ENCODE results near the gene L3MBTL3. TPM values are rescaled to one million over a fixed set of nuclear protein-coding genes. Genes with fewer than 3 reads are reported as not detected.

The L3MBTL3 gene
- total RNA-seq, 1 donor from 2014 or later: 22.2 TPM

DNA sequence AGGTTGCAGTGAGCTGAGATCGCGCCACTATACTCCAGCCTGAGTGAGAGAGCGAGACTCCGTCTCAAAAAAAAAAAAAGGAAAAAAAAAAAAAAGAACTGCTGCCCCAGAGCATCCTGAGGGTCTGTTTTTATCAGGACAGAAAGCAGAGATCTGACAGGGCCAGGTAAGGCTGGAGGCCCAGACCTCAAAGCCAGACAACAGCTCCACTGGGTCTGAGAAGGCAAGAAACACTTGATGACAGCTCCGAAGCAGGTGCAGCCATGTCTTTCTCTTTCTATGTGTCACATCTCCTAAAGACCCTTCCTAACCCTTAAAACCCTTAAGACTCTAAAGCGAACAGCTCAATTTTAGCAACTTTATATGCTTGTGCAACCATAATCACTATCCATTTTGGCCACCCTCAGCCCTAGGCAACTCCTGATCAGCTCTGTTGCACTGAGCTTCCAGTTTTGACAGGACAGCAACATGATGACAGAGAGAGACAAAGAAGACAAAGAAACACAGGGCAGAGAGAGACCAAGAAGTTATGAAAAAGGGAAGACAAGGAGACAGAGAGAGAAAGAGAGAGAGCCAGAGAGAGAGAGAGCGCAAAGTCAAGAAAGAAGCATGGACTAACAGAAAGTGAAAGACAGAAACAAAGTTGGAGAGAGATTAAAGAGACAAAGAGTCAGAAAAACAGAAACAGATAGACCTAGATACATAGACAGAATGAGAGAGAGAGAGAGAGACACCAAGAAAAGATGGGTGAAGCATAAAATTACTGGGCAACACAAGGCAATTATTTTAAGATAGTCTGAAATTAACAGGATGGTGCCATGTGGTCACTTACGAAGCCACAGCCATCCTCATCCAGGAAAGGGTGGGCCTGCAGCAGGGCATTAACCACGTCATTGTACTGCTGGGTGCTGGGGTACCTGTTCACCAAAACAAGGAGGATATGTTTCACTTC lies 165.2 kb downstream of the L3MBTL3 start:
- H3K4me1 Mint-ChIP-seq (ENCODE audit: low read depth, unreplicated experiment): peaks cover 8% of the 10 kb centered on the region
- H3K27me3 ChIP-seq (ENCODE audit: insufficient read depth, low read length): no peaks in the 10 kb centered on the region
- TF ChIP-seq EZH2 (IDR thresholded peaks at IDR 0.05; ENCODE audit: insufficient read depth, low read length): no peak
- TF ChIP-seq, protein P1, sequence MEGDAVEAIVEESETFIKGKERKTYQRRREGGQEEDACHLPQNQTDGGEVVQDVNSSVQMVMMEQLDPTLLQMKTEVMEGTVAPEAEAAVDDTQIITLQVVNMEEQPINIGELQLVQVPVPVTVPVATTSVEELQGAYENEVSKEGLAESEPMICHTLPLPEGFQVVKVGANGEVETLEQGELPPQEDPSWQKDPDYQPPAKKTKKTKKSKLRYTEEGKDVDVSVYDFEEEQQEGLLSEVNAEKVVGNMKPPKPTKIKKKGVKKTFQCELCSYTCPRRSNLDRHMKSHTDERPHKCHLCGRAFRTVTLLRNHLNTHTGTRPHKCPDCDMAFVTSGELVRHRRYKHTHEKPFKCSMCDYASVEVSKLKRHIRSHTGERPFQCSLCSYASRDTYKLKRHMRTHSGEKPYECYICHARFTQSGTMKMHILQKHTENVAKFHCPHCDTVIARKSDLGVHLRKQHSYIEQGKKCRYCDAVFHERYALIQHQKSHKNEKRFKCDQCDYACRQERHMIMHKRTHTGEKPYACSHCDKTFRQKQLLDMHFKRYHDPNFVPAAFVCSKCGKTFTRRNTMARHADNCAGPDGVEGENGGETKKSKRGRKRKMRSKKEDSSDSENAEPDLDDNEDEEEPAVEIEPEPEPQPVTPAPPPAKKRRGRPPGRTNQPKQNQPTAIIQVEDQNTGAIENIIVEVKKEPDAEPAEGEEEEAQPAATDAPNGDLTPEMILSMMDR (IDR thresholded peaks at IDR 0.05; ENCODE audit: insufficient read depth, low read depth, low read length): no peak

DNA sequence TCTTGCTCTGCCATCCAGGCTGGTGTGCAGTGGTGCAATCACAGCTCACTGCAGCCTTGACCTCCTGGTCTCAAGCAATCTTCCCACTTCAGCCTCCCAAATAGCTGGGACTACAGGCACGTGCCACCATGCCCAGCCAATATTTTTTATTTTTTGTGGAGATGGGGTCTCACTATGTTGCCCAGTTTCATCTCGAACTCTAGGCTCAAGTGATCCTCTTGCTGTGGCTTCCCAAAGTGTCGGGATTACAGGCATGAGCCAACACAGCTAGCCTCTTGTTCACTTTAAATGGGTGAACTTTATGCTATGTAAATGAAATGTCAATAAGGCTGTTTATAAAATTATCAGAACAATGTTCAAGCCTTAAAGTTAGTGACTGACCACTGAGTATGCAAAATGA lies 167.3 kb downstream of the L3MBTL3 start:
- Histone ChIP-seq H3K36me3 (ENCODE audit: insufficient read depth, low read length) (no peaks in the 10 kb centered on the region), H3K4me2 (ENCODE audit: low read length) (no peak overlapping the region), H3K79me2 (ENCODE audit: insufficient read depth, low read length) (no peaks in the 10 kb centered on the region), H3K4me1 (ENCODE audit: insufficient read depth, low read length) (no peaks in the 10 kb centered on the region), H3K9me3 (ENCODE audit: insufficient read depth, low read depth, low read length) (no peaks in the 10 kb centered on the region), H2AFZ (ENCODE audit: low read depth, low read length) (no peak overlapping the region), H3K9ac (ENCODE audit: low read length) (no peak overlapping the region), H4K20me1 (ENCODE audit: insufficient read depth, low read length) (no peaks in the 10 kb centered on the region), H3K27me3 (ENCODE audit: insufficient read depth, low read length) (no peaks in the 10 kb centered on the region), H3K27ac (ENCODE audit: low read depth, low read length) (no peak overlapping the region), H3K4me3 (ENCODE audit: insufficient read depth, low read depth, low read length) (no peak overlapping the region)
- H3K4me3 Mint-ChIP-seq (ENCODE audit: unreplicated experiment): no peak overlapping the region
- H3K27me3 Mint-ChIP-seq (ENCODE audit: low read depth, unreplicated experiment): no peaks in the 10 kb centered on the region
- H3K9me3 Mint-ChIP-seq (ENCODE audit: unreplicated experiment): no peaks in the 10 kb centered on the region
- TF ChIP-seq EZH2 (IDR thresholded peaks at IDR 0.05; ENCODE audit: insufficient read depth, low read length): no peak
- TF ChIP-seq, protein P1 (IDR thresholded peaks at IDR 0.05; ENCODE audit: insufficient read depth, low read depth, low read length): no peak
- no peak for DNase-seq (ENCODE audit: low read depth)
- H3K36me3 Mint-ChIP-seq (ENCODE audit: low read depth, unreplicated experiment): no peaks in the 10 kb centered on the region
- no peaks in the 10 kb centered on the region for H3K4me1 Mint-ChIP-seq (ENCODE audit: low read depth, unreplicated experiment)
- no peak for FAIRE-seq
- H3K27ac Mint-ChIP-seq (ENCODE audit: unreplicated experiment): no peak overlapping the region

More for the DNA sequence above, 165.2 kb downstream of the L3MBTL3 start:
- DNase-seq (ENCODE audit: low read depth) (no peak), FAIRE-seq (no peak)
- no peak overlapping the region for H3K4me2 ChIP-seq (ENCODE audit: low read length)
- no peak overlapping the region for H3K27ac ChIP-seq (ENCODE audit: low read depth, low read length)
- peaks cover 8% of the 10 kb centered on the region for H3K4me1 ChIP-seq (ENCODE audit: insufficient read depth, low read length)
- no peak overlapping the region for H2AFZ ChIP-seq (ENCODE audit: low read depth, low read length)
- Mint-ChIP-seq H3K27me3 (ENCODE audit: low read depth, unreplicated experiment) (no peaks in the 10 kb centered on the region), H3K36me3 (ENCODE audit: low read depth, unreplicated experiment) (no peaks in the 10 kb centered on the region), H3K9me3 (ENCODE audit: unreplicated experiment) (no peaks in the 10 kb centered on the region), H3K27ac (ENCODE audit: unreplicated experiment) (no peak overlapping the region), H3K4me3 (ENCODE audit: unreplicated experiment) (no peak overlapping the region)
- no peaks in the 10 kb centered on the region for H3K79me2 ChIP-seq (ENCODE audit: insufficient read depth, low read length)
- H3K9ac ChIP-seq (ENCODE audit: low read length): no peak overlapping the region
- H3K9me3 ChIP-seq (ENCODE audit: insufficient read depth, low read depth, low read length): no peaks in the 10 kb centered on the region
- H3K4me3 ChIP-seq (ENCODE audit: insufficient read depth, low read depth, low read length): no peak overlapping the region
- H4K20me1 ChIP-seq (ENCODE audit: insufficient read depth, low read length): no peaks in the 10 kb centered on the region
- no peaks in the 10 kb centered on the region for H3K36me3 ChIP-seq (ENCODE audit: insufficient read depth, low read length)

Measured in astrocyte (in vitro differentiated cells and primary cell).